ENCODE measurements around the gene RPE65. TPM values are rescaled to one million over a fixed set of nuclear protein-coding genes. Genes with fewer than 3 reads are reported as not detected.
"Not testable (repeated sequence)": the region's sequence is repeated elsewhere in the genome, so short reads cannot be mapped to it uniquely, and the experiment has no call there.

The RPE65 gene
- total RNA-seq, 1 donor from 2014 or later = 0.16 TPM

DNA sequence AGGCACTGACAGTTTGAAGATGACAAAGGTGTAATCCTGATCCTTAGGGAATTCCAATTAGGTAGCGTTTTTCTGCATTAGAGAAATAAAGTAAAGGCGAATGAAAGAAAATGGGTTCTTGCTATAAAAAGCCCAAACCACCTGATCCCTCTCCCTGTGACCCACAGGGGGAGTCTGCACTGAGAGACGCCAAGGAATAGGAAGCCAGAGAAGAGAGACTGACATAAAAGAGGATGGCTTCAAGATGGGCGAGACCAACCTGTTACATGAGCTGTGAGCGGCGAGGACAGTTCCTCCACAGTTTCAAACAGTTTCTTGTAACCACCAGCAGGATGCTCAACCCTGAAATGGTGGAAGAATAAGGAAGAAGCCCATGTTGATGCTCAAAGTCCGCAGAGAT, 1.4 kb downstream of the RPE65 start:
- DNase-seq = no peak

DNA sequence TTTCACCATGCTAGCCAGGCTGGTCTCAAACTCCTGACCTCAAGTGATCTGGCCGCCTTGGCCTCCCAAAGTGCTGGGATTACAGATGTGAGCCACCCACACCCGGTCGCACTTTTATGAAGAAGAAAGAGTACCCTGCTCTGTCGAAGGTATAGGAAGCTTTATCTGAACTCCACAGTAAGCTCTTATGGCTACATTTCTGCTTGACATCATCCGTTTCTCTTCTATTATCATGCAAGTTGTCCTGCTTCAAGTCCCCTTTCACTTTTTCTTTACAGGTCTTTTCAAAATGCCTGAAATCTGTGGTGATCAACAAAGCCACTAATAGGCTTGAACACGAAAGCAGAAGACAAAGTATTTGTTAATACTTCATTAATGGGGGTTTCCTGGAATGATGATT, 4.0 kb downstream of the RPE65 start:
- no peak for DNase-seq

DNA sequence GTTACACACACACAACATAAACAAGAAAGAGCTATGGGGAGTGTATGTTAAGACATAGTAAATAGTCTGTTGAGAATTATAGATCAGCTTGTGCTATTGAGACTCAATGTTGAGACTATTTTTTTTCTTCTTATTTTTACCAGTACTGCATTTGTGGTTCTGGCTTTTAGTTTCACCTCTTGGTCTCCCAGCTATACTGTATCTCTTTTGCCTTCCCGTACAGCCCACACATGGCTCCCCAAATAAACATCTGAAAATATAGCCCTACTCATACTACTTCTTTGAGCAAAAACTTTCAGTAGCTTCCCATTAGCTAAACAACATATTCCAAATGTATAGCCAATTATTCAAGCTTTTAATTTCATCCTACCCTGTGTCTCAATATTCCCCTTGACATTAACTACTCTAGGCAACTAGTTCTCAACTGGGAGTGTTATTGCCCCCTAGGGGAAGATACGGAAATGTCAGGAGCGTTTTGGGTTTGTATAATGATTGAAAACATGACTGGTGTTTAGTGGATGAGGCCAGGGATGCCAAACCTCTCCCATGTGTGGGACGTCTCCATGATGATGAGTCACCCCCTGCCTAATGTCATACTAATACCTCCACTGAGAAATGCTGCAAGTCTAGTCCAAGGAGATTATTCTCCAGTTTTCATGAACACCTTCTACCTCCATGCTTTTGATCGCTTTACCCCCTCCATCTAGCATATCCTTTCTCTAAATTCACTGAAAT, 6.8 kb downstream of the RPE65 start:
- DNase-seq = no peak

DNA sequence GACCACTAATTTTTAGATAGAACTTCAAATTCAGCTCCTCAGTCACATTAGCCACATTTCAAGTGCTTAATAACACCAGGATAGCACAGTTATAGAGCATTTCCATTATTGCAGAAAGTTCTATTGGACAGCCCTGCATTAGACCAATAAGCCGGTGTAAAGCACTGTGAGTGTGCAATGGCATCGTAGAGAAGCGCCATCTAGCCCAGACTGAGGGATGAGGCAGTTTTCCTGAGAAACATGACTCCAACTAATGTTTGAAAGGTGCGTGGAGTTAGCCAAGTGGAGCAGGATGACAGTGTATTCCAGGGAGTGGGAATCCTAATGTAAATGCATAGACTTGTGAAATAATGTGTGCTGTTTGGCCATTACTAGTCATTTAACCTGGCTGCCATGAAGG, 7.7 kb downstream of the RPE65 start:
- DNase-seq = no peak

DNA sequence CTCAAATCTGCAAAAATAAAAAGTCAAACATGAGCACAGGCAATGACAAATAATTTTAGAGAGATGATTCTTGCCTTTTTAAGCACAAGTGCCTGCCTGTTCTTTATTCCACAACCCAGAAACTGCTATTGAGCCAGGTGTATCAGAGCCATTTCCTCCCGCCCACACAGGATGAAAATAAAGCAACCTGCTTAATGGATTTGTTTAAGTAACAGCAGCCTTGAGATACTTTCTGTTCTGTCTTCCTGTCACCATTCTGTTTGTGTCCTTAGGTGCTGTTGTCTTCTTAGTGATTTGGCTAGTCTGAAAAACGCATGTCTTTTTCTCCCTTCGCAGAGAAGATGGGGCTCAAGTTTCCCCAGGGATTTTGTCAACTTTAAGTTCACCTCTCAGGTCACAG, 11.4 kb downstream of the RPE65 start:
- DNase-seq = no peak

DNA sequence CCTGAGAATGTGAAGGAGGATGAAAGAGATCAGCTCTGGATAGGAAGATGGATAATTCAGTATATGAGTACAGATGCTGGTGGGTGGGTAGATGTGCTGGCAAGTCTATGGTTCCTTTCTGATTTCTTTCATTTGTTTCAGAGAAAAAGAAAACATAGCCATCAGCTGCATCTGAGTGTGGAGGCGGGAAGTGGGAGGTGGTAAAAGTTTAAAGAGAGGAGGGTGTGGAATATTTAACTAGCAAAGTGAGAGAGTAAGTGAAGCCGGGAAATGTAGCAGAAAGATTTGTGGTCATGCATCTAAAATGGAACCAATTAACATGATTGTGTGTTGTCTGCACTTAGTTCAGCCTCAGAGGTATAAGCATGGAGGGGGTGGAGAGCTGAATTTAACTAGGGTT, 16.4 kb downstream of the RPE65 start:
- DNase-seq = peak; percentile 48

DNA sequence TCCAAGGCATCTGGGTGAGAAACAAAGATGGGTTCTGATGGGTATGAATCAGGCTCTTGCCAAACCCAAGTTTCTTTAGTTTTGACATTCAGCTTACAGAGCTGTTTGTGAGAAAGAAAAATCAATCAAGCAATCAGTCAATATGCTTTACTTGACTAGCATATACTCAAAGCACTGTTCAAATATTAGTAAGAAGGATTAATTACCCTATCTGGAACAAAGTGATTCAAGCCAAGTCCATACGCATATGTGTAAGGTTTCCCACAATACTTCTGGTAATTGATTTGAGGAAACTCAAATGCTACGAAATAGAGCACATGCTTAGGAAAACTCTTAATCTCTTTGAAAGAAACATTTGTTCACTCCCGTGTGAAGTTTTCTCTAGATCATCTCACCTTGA, 18.7 kb downstream of the RPE65 start:
- DNase-seq = no peak

DNA sequence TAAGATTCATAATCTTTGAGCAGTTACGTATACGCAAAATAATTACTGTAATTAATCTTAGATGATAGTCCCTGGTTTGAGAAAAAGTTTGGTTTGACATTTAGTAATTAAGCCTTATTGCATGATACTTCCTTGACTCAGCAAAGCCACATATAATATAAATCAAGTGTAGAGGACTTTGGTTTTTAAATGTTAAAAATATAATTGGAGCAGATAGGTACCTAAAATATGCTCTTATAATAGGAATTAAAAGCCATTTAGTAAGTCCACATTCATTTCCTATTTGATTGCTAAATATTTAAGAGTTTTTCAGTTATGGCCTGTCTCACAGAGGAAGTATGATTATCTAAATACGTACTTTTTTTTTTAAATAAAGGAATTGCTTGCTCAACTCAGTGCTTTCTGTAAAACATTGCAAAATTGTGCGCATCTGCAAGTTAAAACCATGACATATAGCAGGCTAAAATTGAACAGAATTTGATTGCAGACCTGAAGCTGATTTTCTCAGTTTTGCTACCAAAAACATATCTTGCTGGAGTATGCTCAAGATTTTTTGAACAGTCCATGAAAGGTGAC, 20.4 kb downstream of the RPE65 start:
- no peak for DNase-seq

DNA sequence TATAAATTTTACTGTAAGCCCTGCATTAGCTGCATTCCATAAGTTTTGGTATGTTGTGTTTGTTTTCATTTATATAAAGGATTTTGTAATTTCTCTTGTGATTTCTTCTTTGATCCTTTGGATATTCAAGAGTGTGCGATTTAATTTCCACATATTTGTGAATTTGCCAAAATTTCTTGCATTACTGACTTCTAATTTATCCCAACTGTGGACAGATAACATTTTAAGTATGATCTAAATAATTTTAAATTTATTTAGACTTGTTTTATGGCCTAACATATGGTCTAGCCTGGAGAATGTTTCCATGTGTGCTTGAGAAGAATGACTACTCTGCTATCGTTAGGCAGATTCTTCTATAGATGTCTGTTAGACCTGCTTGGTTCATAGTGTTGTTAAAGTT, 23.2 kb downstream of the RPE65 start:
- DNase-seq = no peak

DNA sequence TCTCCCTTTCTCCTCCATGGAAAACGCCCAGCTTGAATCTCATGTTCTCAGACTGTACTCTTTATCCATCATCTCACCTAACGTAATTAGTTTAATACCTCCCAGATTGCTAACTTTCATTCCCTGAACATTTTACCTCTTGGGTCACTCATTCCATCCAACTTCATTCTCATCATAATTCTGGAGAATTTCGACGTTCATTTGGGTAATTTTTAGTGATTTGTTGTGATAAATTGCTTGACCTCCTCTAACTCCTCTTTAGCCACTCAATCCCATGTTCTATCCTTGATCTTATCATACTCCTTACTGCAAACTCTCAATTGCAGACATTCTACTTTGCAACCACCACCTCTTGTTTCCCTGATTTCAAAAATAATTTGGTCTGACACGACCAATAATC, 28.4 kb downstream of the RPE65 start:
- DNase-seq = no peak

DNA sequence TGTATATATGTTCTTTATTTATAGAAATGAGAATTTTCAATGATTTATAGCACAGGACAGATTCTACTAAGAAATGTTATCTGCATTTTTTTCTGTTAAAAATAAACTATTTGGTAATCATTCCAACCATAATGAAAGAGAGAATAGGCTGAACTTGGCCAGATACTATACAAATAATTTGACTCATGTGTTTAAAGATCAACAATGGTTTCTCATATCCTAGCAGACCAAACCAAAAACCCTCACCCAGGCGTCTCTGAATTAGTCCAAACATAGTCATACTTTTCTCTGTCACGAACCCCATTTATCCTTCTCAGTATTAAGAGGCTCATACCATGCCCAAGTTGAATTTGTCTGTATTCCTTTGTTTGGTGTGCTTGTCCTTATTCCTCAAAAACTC, 40.3 kb downstream of the RPE65 start:
- DNase-seq = no peak

DNA sequence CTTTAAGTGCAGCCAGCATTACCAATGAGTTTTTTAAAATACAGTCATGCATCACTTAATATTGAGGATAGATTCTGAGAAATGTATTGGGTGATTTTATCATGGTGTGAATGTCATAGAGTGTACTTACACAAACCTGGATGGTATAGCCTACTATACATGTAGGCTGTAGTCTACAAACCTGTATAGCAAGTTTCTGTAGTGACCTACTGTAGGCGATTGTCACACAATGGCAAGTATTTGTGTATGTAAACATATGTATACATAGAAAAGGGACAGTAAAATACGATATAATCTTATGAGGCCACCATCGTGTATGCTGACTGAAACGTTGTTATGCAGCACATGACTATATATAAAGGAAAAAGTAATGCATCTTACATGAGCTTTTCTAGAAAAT, 48.2 kb downstream of the RPE65 start:
- no peak for DNase-seq

DNA sequence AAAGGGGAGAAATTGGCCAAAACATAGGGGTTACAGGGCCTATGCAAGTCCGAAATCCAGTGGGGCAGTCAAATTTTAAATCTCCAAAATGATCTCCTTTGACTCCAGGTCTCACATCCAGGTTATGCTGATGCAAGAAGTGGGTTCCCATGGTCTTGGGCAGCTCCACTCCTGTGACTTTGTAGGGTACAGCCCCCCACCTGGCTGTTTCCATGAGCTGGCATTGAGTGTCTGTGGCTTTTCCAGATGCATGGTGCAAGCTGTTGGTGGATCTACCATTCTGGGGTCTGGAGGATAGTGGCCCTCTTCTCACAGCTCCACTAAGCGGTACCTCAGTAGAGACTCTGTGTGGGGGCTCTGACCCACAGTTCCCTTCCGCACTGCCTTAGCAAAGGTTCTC, 54.2 kb downstream of the RPE65 start:
- not testable (repeated sequence) for DNase-seq

DNA sequence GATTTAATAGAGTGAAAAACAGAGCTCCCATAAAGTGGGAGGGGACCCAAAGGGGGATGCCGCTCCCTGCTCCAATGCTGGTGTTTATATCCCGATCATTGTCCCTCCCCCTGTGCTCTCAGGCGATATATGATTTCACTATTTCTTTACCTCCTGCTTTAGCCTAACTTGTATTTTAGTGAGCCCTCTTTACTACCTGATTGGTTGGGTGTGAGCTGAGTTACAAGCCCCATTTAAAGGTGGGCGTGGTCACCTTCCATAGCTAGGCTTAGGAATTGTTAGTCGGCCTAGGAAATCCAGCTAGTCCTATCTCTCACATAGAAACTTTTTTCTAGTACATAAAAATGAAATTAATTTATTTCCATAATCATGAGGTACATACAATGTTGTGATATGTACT, 57.3 kb downstream of the RPE65 start:
- not testable (repeated sequence) for DNase-seq

DNA sequence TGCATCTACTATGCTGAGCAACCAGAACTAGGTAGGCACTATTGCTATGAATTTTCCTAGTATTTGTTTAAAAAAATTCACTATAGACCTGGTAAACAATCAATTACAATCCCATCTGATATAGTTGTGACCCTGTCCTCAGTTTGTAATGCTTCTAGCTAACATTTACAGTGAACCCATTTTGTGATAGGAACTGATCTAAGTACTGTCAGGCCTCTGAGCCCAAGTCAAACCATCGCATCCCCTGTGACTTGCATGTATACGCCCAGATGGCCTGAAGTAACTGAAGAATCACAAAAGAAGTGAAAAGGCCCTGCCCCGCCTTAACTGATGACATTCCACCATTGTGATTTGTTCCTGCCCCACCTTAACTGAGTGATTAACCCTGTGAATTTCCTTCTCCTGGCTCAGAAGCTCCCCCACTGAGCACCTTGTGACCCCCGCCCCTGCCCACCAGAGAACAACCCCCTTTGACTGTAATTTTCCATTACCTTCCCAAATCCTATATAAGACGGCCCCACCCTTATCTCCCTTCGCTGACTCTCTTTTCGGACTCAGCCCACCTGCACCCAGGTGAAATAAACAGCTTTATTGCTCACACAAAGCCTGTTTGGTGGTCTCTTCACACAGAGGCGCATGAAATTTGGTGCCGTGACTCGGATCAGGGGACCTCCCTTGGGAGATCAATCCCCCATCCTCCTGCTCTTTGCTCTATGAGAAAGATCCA, 63.8 kb downstream of the RPE65 start:
- DNase-seq = not testable (repeated sequence)

DNA sequence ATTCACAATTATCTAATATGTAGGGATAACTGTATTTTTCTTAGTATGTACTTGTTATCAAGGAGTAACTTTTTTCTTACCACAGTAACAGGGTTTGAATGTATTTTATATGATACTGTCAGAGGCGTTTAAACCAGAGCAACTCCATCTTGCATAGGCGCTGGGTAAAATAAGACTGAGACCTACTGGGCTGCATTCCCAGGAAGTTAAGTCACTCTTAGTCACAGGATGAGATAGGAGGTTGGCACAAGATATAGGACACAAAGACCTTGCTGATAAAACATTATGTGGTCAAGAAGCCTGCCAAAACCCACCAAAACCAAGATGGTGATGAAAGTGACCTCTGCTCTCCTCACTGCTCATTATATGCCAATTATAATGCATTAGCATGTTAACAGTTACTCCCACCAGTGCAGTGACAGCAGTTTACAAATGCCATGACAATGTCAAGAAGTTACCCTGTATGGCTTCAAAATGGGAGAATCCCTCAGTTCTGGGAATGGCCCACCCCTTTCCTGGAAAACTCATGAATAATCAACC, 64.8 kb downstream of the RPE65 start:
- DNase-seq = no peak

DNA sequence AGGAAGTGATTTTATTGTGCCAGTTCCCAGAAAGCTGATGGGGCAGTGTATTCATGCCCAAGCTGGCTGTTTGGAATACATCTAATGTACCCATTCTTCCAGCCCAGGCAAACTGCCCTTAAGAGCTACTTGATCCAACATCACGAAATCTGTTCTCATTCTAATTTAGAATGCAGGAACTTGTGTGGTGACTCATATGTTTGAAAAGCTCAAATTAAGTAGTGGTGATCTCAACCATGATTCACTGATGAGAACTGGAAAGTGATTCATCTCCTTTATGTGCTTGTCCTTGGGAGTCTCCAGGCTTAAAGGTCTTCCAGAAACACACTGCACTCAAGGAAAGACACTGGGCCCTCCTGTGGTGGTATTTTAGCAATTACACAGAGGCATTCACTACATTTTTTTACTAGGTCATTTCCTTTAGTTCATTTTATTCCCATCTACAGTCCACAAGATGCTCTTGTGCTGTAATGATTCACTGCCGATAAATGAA, 65.4 kb downstream of the RPE65 start:
- DNase-seq = peak; percentile 58

DNA sequence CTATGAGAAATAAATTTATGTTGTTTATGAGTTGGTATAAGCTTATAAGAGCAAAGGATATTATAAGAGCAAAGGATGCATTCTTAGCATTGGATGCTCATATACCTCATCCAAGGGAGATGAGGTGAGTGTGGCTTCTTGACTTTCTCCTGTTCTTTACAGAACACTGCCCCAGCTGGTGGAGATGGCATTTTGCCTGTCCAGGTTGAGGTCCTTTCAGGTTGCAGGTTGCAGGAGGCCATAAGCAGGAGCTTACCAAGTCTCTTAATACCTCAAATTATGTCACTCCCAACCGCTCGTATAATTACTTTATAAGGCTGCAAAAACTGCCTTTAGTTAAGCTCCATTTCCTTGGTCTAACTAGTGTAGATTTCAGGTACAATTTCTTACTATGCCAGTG, 66.7 kb downstream of the RPE65 start:
- no peak for DNase-seq

DNA sequence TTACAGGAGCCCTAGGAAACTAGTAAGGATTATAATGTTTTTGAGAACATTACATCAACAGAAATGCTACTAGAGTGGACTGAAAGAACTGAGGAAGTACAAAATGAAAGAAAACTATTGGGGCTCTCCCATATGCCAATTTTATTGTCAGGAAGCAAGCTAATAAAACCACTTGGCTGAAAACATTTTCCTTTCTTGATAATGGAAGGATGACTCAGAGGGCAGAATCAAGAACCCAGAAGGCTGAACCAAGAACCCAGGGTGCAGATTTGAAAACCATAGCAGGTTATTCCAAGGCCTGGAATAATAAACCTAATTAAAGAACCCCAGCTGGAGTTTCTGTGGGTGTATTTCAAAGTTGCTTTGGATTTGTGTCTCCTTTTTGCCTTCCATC, 70.7 kb downstream of the RPE65 start:
- no peak for DNase-seq
